Endothelial cell of umbilical vein (primary cell): Measurements from ENCODE around the gene OVOL2. TPM values are rescaled to one million over a fixed set of nuclear protein-coding genes. Genes with fewer than 3 reads are reported as not detected.

Source experiments
- BruUV-seq: library from RNA; stranded (reverse); fragments of 400-500 nt; replicated peaks from 2 replicates; lab custom pipeline; 2021; lab: Mats Ljungman, UMichigan
- CTCF ChIA-PET: fragments of 300-600, 350-600 bp; sonication (Branson Sonifier 250); formaldehyde crosslinking; loops from one replicate; lab custom pipeline; 2021; ENCODE audit warnings: antibody characterized with exemption, inconsistent platforms; lab: Charles Lee
- POLR2A ChIA-PET: fragments of 300-600, 350-600 bp; sonication (Branson Sonifier 250); formaldehyde crosslinking; loops from one replicate; lab custom pipeline; 2021; ENCODE audit warnings: antibody characterized with exemption, inconsistent platforms; lab: Charles Lee
- DNase-seq: peaks from one replicate; pipeline ENCODE4 v3.0.0-alpha.2; 2011; ENCODE audit warnings: low read depth, low spot score
- FAIRE-seq: peaks from 2 replicates; lab custom pipeline; 2011; peaks lifted over from hg19 to GRCh38; lab: Jason Lieb, UNC
- H2AFZ ChIP-seq: 2 replicates; pipeline ENCODE4 v1.6.0; 2012; ENCODE audit warnings: low read depth, low read length, control low read depth, inconsistent platforms
- H3K27ac ChIP-seq: 2 replicates; pipeline ENCODE4 v1.5.1; 2011; ENCODE audit warnings: low read depth, mild to moderate bottlenecking, control low read depth, low read length, moderate library complexity; ENCODE audit not compliant: insufficient read depth
- H3K27me3 ChIP-seq, 2 experiments: 2 replicates each; pipeline versions ENCODE4 v1.6.0 to v1.6.1; 2011; ENCODE audit warnings: low read length in 2 of 2, mixed read lengths in 1 of 2; ENCODE audit not compliant: control insufficient read depth in 2 of 2, insufficient read depth in 2 of 2
- H3K36me3 ChIP-seq, 2 experiments: 2 replicates in 1 of 2; 3 replicates in 1 of 2; pipeline ENCODE4 v1.5.1; 2011; ENCODE audit warnings: low read length in 2 of 2, mild to moderate bottlenecking in 1 of 2, moderate library complexity in 1 of 2; ENCODE audit not compliant: control insufficient read depth in 2 of 2, insufficient read depth in 2 of 2; ENCODE audit errors: extremely low read depth in 1 of 2
- H3K4me1 ChIP-seq: 3 replicates; pipeline ENCODE4 v1.5.1; 2011; ENCODE audit warnings: mild to moderate bottlenecking, low read length; ENCODE audit not compliant: control insufficient read depth, insufficient read depth; ENCODE audit errors: extremely low read depth
- H3K4me2 ChIP-seq: 2 replicates; pipeline ENCODE4 v1.6.1; 2011; ENCODE audit warnings: low read length, control low read depth, mixed read lengths; ENCODE audit not compliant: insufficient read depth
- H3K4me3 ChIP-seq, 3 experiments: fragments of 200-600 bp in 1 of 3; sonication (generic), shearing (Covaris generic) in 1 of 3; replicated peaks in 1 of 3; 2 replicates each; pipeline ENCODE4 v1.5.1; 2011 to 2016; ENCODE audit warnings: control low read depth in 3 of 3, low read length in 3 of 3, mild to moderate bottlenecking in 2 of 3, inconsistent platforms in 1 of 3, low read depth in 1 of 3, moderate library complexity in 1 of 3; ENCODE audit not compliant: insufficient read depth in 1 of 3
- H3K79me2 ChIP-seq: 2 replicates; pipeline ENCODE4 v1.6.0; 2012; ENCODE audit warnings: low read length, inconsistent platforms; ENCODE audit not compliant: control insufficient read depth, insufficient read depth
- H3K9ac ChIP-seq: replicated peaks from 2 replicates; pipeline ENCODE3; 2011; ENCODE audit warnings: low read length, control low read depth; ENCODE audit not compliant: insufficient read depth; ENCODE audit errors: extremely low read depth
- H3K9me1 ChIP-seq: replicated peaks from 3 replicates; pipeline ENCODE4 v1.6.0; 2011; ENCODE audit warnings: mild to moderate bottlenecking, low read length; ENCODE audit not compliant: control insufficient read depth, insufficient read depth; ENCODE audit errors: extremely low read depth
- H3K9me3 ChIP-seq: replicated peaks from 2 replicates; pipeline ENCODE4 v1.5.1; 2012; ENCODE audit warnings: low read length, inconsistent platforms; ENCODE audit not compliant: control insufficient read depth, insufficient read depth
- H4K20me1 ChIP-seq: replicated peaks from 2 replicates; pipeline ENCODE3; 2011; ENCODE audit warnings: mild to moderate bottlenecking, low read length; ENCODE audit not compliant: control insufficient read depth, insufficient read depth; ENCODE audit errors: extremely low read depth
- EZH2 ChIP-seq: IDR thresholded peaks from 2 replicates; pipeline ENCODE4 v1.6.1; 2012; ENCODE audit warnings: borderline replicate concordance, low read depth, mild to moderate bottlenecking, moderate library complexity, low read length, inconsistent platforms; ENCODE audit not compliant: severe bottlenecking
- GATA2 ChIP-seq: IDR thresholded peaks from 2 replicates; pipeline ENCODE4 v1.7.0; 2011; ENCODE audit warnings: low read depth, mild to moderate bottlenecking, moderate library complexity, mixed read lengths, low read length; ENCODE audit not compliant: insufficient read length, insufficient read depth
- JUN ChIP-seq: IDR thresholded peaks from 2 replicates; pipeline ENCODE4 v1.6.1; 2011; ENCODE audit warnings: borderline replicate concordance, low read depth; ENCODE audit not compliant: insufficient read length, insufficient read depth
- MYC ChIP-seq: IDR thresholded peaks from one replicate; pipeline ENCODE4 v1.6.1; 2011; ENCODE audit warnings: mild to moderate bottlenecking, low read depth, low read length
- POLR2A ChIP-seq: IDR thresholded peaks from 2 replicates; pipeline ENCODE4 v1.6.1; 2012; ENCODE audit warnings: low read depth, mild to moderate bottlenecking, control low read depth, low read length
- POLR2AphosphoS5 ChIP-seq: IDR thresholded peaks from 2 replicates; pipeline ENCODE4 v1.6.1; 2012; ENCODE audit warnings: low read depth, mild to moderate bottlenecking, control low read depth, low read length, moderate library complexity; ENCODE audit not compliant: insufficient read depth
- dilution Hi-C: fragments of 300-500 bp; cut with MboI; formaldehyde crosslinking; loops from one replicate; pipeline ENCODE4 v1.15.0; 2019; ENCODE audit warnings: low sequenced_read_pairs; ENCODE audit not compliant: extremely low pct_ligation_motif_present
- intact Hi-C: fragments of 100-400 bp; cut with micrococcal nuclease; formaldehyde crosslinking; loops from one replicate; pipeline ENCODE4 v1.10.0; 2022
- polyA plus RNA-seq, 4 experiments: library from polyadenylated mRNA; depleted of rRNA in 3 of 4; stranded (reverse) in 3 of 4; unstranded in 1 of 4; fragments of >200 nt; gene quantifications; 2 replicates each; pipeline versions ENCODE4 v1.2.1 to v1.2.3, GENCODE V29; 2011 to 2012; ENCODE audit warnings: missing spikeins in 1 of 4
- total RNA-seq: library from RNA; stranded (reverse); gene quantifications from 2 replicates; pipeline ENCODE4 v1.2.3, GENCODE V29; 2021
- TF ChIP-seq, protein P1 (sequence below), 2 donors: IDR thresholded peaks; 1 replicate in 1 of 2; 2 replicates in 1 of 2; pipeline ENCODE4 v1.5.1; 2011; ENCODE audit warnings: low read length in 2 of 2, mild to moderate bottlenecking in 2 of 2, moderate library complexity in 2 of 2, control low read depth in 1 of 2, inconsistent platforms in 1 of 2, low read depth in 1 of 2; ENCODE audit not compliant: insufficient read depth in 1 of 2; ENCODE audit errors: extremely low read depth in 1 of 2

The OVOL2 gene
- total and polyA plus RNA-seq, 2 donors (not counting 3 experiments of a cell fraction or from before 2014, with no cell fraction given): not detected

- H3K79me2 ChIP-seq: no peaks in the 10 kb centered on the region
- no TSS peak for BruUV-seq
- ChIA-PET POLR2A (no interaction called here), CTCF (interaction anchor here (0.7 to 8.1 kb wide), 12 partner anchors 9 to 491 kb away, joined by 3 to 104 read pairs (median 5); partner anchors contain the start of genes MGME1, RRBP1 and SNX5)
- no peak overlapping the region for H3K9ac ChIP-seq
- FAIRE-seq (peak; percentile 87), DNase-seq (peak; percentile 70)
- intact Hi-C loops: loop anchor here (1.0 to 10.0 kb wide), 9 partner anchors 38 to 491 kb away; partner anchors contain the start of genes BFSP1 and RRBP1
- no peaks in the 10 kb centered on the region for H3K9me1 ChIP-seq
- H3K4me1 ChIP-seq: peaks cover 16% of the 10 kb centered on the region
- H3K4me3 ChIP-seq: no peak overlapping the region
- H3K4me2 ChIP-seq: no peak overlapping the region
- H3K27me3 ChIP-seq: peaks cover 0 to 4% of the 10 kb centered on the region in 2 experiments
- H2AFZ ChIP-seq: peak overlapping the region; percentile 22
- dilution Hi-C loops: no loop called here
- H4K20me1 ChIP-seq: no peaks in the 10 kb centered on the region
- TF ChIP-seq, protein P1, sequence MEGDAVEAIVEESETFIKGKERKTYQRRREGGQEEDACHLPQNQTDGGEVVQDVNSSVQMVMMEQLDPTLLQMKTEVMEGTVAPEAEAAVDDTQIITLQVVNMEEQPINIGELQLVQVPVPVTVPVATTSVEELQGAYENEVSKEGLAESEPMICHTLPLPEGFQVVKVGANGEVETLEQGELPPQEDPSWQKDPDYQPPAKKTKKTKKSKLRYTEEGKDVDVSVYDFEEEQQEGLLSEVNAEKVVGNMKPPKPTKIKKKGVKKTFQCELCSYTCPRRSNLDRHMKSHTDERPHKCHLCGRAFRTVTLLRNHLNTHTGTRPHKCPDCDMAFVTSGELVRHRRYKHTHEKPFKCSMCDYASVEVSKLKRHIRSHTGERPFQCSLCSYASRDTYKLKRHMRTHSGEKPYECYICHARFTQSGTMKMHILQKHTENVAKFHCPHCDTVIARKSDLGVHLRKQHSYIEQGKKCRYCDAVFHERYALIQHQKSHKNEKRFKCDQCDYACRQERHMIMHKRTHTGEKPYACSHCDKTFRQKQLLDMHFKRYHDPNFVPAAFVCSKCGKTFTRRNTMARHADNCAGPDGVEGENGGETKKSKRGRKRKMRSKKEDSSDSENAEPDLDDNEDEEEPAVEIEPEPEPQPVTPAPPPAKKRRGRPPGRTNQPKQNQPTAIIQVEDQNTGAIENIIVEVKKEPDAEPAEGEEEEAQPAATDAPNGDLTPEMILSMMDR (IDR thresholded peaks at IDR 0.05; ENCODE audit: extremely low read depth in 1 of 2, insufficient read depth in 1 of 2, low read depth in 1 of 2, low read length in 2 of 2): peak; percentile 85 to 86
- no peak for TF ChIP-seq GATA2
- no peak for TF ChIP-seq MYC
- no peak for TF ChIP-seq POLR2A
- no peak for TF ChIP-seq JUN
- TF ChIP-seq EZH2: no peak
- TF ChIP-seq POLR2AphosphoS5: no peak
- H3K36me3 ChIP-seq: no peaks in the 10 kb centered on the region
- no peak overlapping the region for H3K27ac ChIP-seq
- no peaks in the 10 kb centered on the region for H3K9me3 ChIP-seq
Observed at GRCh38 chr20:17995967-17996819, 61.5 kb downstream of the OVOL2 start.
